ENCODE data around the gene JHY.

The JHY gene

GRCh38 chr11:122984186-122985011, 101.8 kb downstream of the JHY start:
- no peak for DNase-seq (ENCODE audit: low read depth)
- H3K4me3 ChIP-seq (ENCODE audit: low read depth, low read length): peak overlapping the region; percentile 63

GRCh38 chr11:122995526-122995925, 113.0 kb downstream of the JHY start:
- DNase-seq (ENCODE audit: low read depth): no peak
- no peak overlapping the region for H3K4me3 ChIP-seq (ENCODE audit: low read depth, low read length)

- DNase-seq (ENCODE audit: low read depth): no peak
- no peak overlapping the region for H3K4me3 ChIP-seq (ENCODE audit: low read depth, low read length)
Measured at GRCh38 chr11:122998727-122999366, 116.3 kb downstream of the JHY start.

- DNase-seq (ENCODE audit: low read depth): no peak
- H3K4me3 ChIP-seq (ENCODE audit: low read depth, low read length): no peak overlapping the region
Measured at GRCh38 chr11:123000721-123001120, 118.2 kb downstream of the JHY start.

GRCh38 chr11:123006860-123007542, 124.4 kb downstream of the JHY start:
- DNase-seq (ENCODE audit: low read depth): no peak
- H3K4me3 ChIP-seq (ENCODE audit: low read depth, low read length): no peak overlapping the region

All from skeletal muscle cell (primary cell).